ENCODE results near the gene MLPH. TPM values are rescaled to one million over a fixed set of nuclear protein-coding genes. Genes with fewer than 3 reads are reported as not detected.

The MLPH gene
- polyA plus RNA-seq, 1 of the 3 experiments (the other 2 are of a cell fraction): 93.6 TPM

- CTCF ChIA-PET: interaction anchor here (0.9 to 2.9 kb wide), 3 partner anchors 24 to 383 kb away, joined by 3 to 11 read pairs (median 9); no protein-coding TSS in a partner anchor
- H3K9me2 ChIP-seq: no peaks in the 10 kb centered on the region
Measured at GRCh38 chr2:237536617-237537016, 49.6 kb downstream of the MLPH start.

GRCh38 chr2:237538001-237538720 lies 51.1 kb downstream of the MLPH start:
- Histone ChIP-seq H3K27me3 (ENCODE audit: insufficient read depth) (no peaks in the 10 kb centered on the region), H4K20me1 (ENCODE audit: insufficient read depth) (no peaks in the 10 kb centered on the region), H2AFZ (ENCODE audit: low read depth) (no peak overlapping the region), H3K9me2 (no peaks in the 10 kb centered on the region), H3K36me3 (replicated peaks in 1 of 2; ENCODE audit: control insufficient read depth in 1 of 2, insufficient read depth in 2 of 2, low read length in 1 of 2) (peaks cover 2 to 56% of the 10 kb centered on the region in 2 experiments), H3K27ac (ENCODE audit: low read depth in 2 of 2, low read length in 1 of 2) (no peak overlapping the region), H3K4me2 (no peak overlapping the region), H3K9me3 (no peaks in the 10 kb centered on the region), H3K4me3 (ENCODE audit: low read depth in 2 of 2, low read length in 1 of 2) (no peak overlapping the region), H3K9ac (no peak overlapping the region), H3K4me1 (ENCODE audit: control insufficient read depth in 1 of 2, insufficient read depth in 2 of 2, low read depth in 1 of 2, low read length in 1 of 2) (peaks cover 0 to 8% of the 10 kb centered on the region in 2 experiments; a peak in 1 of 4 replicates), H3K79me2 (ENCODE audit: insufficient read depth) (no peaks in the 10 kb centered on the region), H3F3A (replicated peaks; ENCODE audit: insufficient read depth) (peaks cover 8% of the 10 kb centered on the region)
- DNase-seq: no peak
- WGBS (ENCODE audit: low lambda C conversion rate): 87% methylated on average over 21 of the region's 29 CpGs
- ChIA-PET CTCF (interaction anchor here (1.8 to 4.7 kb wide), 2 partner anchors 26 to 34 kb away, joined by 9 to 28 read pairs; no protein-coding TSS in a partner anchor), POLR2A (no interaction called here)
- TF ChIP-seq FOXJ3 (CRISPR knock-in tag; IDR thresholded peaks at IDR 0.05) (no peak), CTCF (IDR thresholded peaks at IDR 0.05) (no peak), REST (IDR thresholded peaks at IDR 0.05; ENCODE audit: low read depth, low read length) (no peak), SMC3 (IDR thresholded peaks at IDR 0.05; ENCODE audit: low read depth, low read length) (no peak), NFIC (IDR thresholded peaks at IDR 0.05; ENCODE audit: borderline replicate concordance) (no peak)

More at GRCh38 chr2:237536617-237537016, 49.6 kb downstream of the MLPH start:
- H3K4me2 ChIP-seq: no peak overlapping the region
- WGBS (ENCODE audit: low lambda C conversion rate): 87% methylated on average over 8 of the region's 9 CpGs
- H2AFZ ChIP-seq (ENCODE audit: low read depth): no peak overlapping the region
- no peak overlapping the region for H3K27ac ChIP-seq (ENCODE audit: low read depth in 2 of 2, low read length in 1 of 2)
- peaks cover 2 to 61% of the 10 kb centered on the region in 2 experiments for H3K36me3 ChIP-seq (replicated peaks in 1 of 2; ENCODE audit: control insufficient read depth in 1 of 2, insufficient read depth in 2 of 2, low read length in 1 of 2)
- TF ChIP-seq MXI1 (IDR thresholded peaks at IDR 0.05; ENCODE audit: low read depth, low read length) (no peak), MAX (IDR thresholded peaks at IDR 0.05; ENCODE audit: low read depth) (no peak), TCF12 (IDR thresholded peaks at IDR 0.05) (no peak), MEF2A (IDR thresholded peaks at IDR 0.05; ENCODE audit: borderline replicate concordance, low read depth) (no peak), FOXM1 (IDR thresholded peaks at IDR 0.05; ENCODE audit: low read depth) (no peak), POLR2AphosphoS5 (IDR thresholded peaks at IDR 0.05; ENCODE audit: low read depth, low read length) (no peak), CHD2 (IDR thresholded peaks at IDR 0.05; ENCODE audit: low read length, partially characterized antibody) (no peak), TEAD4 (IDR thresholded peaks at IDR 0.05; ENCODE audit: borderline replicate concordance, insufficient read depth) (no peak), RXRA (IDR thresholded peaks at IDR 0.05; ENCODE audit: borderline replicate concordance, low read depth) (no peak), PBX3 (IDR thresholded peaks at IDR 0.05) (no peak), GABPA (IDR thresholded peaks at IDR 0.05; ENCODE audit: low read depth) (no peak), FOSL2 (IDR thresholded peaks at IDR 0.05; ENCODE audit: borderline replicate concordance, low read depth) (no peak), EP300 (IDR thresholded peaks at IDR 0.05; ENCODE audit: borderline replicate concordance in 1 of 2, low read depth in 1 of 2, low read length in 1 of 2) (no peak), IRF3 (IDR thresholded peaks at IDR 0.05; ENCODE audit: low read depth, low read length) (no peak), YY1 (IDR thresholded peaks at IDR 0.05; ENCODE audit: low read depth) (no peak), GATA2 (CRISPR knock-in tag; IDR thresholded peaks at IDR 0.05) (no peak), NFIC (IDR thresholded peaks at IDR 0.05; ENCODE audit: borderline replicate concordance) (no peak), FOXJ3 (CRISPR knock-in tag; IDR thresholded peaks at IDR 0.05) (no peak)
- POLR2A ChIA-PET: no interaction called here
- peaks cover 4% of the 10 kb centered on the region; the same call in 1 of the 2 replicates for H3K79me2 ChIP-seq (ENCODE audit: insufficient read depth)
- H4K20me1 ChIP-seq (ENCODE audit: insufficient read depth): no peaks in the 10 kb centered on the region
- H3K27me3 ChIP-seq (ENCODE audit: insufficient read depth): no peaks in the 10 kb centered on the region
- no peaks in the 10 kb centered on the region for H3K9me3 ChIP-seq
- H3F3A ChIP-seq (replicated peaks; ENCODE audit: insufficient read depth): peaks cover 6% of the 10 kb centered on the region
- H3K4me1 ChIP-seq (ENCODE audit: control insufficient read depth in 1 of 2, insufficient read depth in 2 of 2, low read depth in 1 of 2, low read length in 1 of 2): peaks cover 0 to 12% of the 10 kb centered on the region in 2 experiments; a peak in 1 of 4 replicates
- no peak overlapping the region for H3K4me3 ChIP-seq (ENCODE audit: low read depth in 2 of 2, low read length in 1 of 2)
- DNase-seq: no peak
- H3K9ac ChIP-seq: no peak overlapping the region
